ENCODE data around the gene SHISA9. TPM values are rescaled to one million over a fixed set of nuclear protein-coding genes. Genes with fewer than 3 reads are reported as not detected.

The SHISA9 gene
- total RNA-seq, 4 donors from 2014 or later, result 3.6 to 10.8 (median 4.6) TPM

DNA sequence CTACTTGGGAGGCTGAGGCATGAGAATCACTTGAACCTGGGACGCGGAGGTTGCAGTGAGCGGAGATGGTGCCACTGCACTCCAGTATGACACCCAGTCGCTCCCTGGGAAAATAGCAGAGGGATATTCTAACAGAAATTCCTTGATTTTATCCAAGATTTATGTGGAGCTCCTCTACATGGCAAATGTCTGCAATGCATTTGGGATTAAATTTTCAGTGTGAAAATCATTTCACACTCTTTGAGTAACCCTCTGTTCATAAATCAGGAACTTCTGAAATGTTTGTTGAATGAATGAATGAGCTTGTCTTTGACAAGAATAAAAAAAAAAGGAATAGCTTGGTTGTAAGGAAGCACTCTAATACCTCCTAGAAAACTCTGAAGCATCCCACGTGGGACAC is 305.8 kb downstream of the SHISA9 start:
- WGBS, result 88% methylated on average over 5 of the region's 5 CpGs
- no peak overlapping the region for H3K27ac ChIP-seq (replicated peaks in 1 of 4)
- intact Hi-C loops (cut with DNase I), result no loop called here
- H3K9me3 ChIP-seq, result no peaks in the 10 kb centered on the region
- no peak overlapping the region for H3K4me3 ChIP-seq
- no peaks in the 10 kb centered on the region for H3K27me3 ChIP-seq
- no peaks in the 10 kb centered on the region for H3K4me1 ChIP-seq
- TF ChIP-seq POLR2AphosphoS5 (IDR thresholded peaks at IDR 0.05), result no peak
- TF ChIP-seq, protein P1, sequence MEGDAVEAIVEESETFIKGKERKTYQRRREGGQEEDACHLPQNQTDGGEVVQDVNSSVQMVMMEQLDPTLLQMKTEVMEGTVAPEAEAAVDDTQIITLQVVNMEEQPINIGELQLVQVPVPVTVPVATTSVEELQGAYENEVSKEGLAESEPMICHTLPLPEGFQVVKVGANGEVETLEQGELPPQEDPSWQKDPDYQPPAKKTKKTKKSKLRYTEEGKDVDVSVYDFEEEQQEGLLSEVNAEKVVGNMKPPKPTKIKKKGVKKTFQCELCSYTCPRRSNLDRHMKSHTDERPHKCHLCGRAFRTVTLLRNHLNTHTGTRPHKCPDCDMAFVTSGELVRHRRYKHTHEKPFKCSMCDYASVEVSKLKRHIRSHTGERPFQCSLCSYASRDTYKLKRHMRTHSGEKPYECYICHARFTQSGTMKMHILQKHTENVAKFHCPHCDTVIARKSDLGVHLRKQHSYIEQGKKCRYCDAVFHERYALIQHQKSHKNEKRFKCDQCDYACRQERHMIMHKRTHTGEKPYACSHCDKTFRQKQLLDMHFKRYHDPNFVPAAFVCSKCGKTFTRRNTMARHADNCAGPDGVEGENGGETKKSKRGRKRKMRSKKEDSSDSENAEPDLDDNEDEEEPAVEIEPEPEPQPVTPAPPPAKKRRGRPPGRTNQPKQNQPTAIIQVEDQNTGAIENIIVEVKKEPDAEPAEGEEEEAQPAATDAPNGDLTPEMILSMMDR (IDR thresholded peaks at IDR 0.05), result no peak
- TF ChIP-seq POLR2A (IDR thresholded peaks at IDR 0.05; ENCODE audit: low read depth), result no peak
- TF ChIP-seq EP300 (IDR thresholded peaks at IDR 0.05), result no peak
- H3K36me3 ChIP-seq, result no peaks in the 10 kb centered on the region
- no peak for DNase-seq (ENCODE audit: extremely low spot score)

DNA sequence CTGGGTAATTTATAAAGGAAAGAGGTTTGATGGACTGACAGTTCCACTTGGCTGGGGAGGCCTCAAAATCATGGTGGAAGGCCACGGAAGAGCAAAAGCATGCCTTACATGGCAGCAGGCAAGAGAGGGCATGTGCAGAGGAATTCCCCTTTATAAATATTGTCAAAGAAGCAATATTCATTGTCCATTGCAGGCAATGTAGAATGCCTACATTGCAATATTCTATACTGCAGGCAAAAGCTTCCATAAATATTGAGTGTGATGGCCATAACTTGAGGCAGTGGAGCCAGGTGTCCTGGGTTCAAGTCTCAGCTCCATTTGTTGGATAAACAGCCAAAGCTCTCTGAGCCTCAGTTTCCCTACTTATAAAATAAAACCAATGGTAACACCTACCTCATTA is 322.3 kb downstream of the SHISA9 start:
- Histone ChIP-seq H3K4me3 (no peak overlapping the region), H3K27ac (replicated peaks in 1 of 4) (no peak overlapping the region), H3K9me3 (peaks cover 0 to 5% (median 0%) of the 10 kb centered on the region in 4 donors), H3K4me1 (peaks cover 0 to 4% (median 2%) of the 10 kb centered on the region in 4 donors), H3K36me3 (no peaks in the 10 kb centered on the region), H3K27me3 (peaks cover 0 to 12% (median 0%) of the 10 kb centered on the region in 4 donors)
- intact Hi-C loops (cut with DNase I), result no loop called here
- 100% methylated on average over 1 of the region's 1 CpG for WGBS
- no peak for TF ChIP-seq POLR2AphosphoS5 (IDR thresholded peaks at IDR 0.05)
- no peak for TF ChIP-seq EP300 (IDR thresholded peaks at IDR 0.05)
- TF ChIP-seq POLR2A (IDR thresholded peaks at IDR 0.05; ENCODE audit: low read depth), result no peak
- TF ChIP-seq, protein P1 (IDR thresholded peaks at IDR 0.05), result no peak
- DNase-seq (ENCODE audit: extremely low spot score), result no peak

DNA sequence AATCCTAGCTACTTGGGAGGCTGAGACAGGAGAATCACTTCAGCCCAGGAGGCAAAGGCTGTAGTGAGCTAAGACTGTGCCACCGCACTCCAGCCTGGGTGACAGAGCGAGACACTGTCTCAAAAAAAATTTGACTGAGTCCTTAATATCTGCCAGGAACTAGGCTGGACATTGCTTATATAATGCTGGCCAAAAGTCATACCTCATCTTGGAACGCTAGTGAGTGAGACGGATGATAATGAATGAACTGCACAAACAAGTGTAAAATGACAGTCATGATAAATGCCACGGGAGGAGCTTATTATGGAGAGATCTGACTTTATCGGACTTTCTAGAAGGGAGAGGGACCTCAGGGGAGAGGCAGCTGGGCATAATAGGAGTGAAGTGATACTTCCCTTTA is 327.6 kb downstream of the SHISA9 start:
- Histone ChIP-seq H3K9me3 (peaks cover 0 to 5% (median 0%) of the 10 kb centered on the region in 4 donors), H3K4me1 (peaks cover 0 to 33% (median 24%) of the 10 kb centered on the region in 4 donors), H3K4me3 (no peak overlapping the region), H3K36me3 (no peaks in the 10 kb centered on the region), H3K27me3 (peaks cover 0 to 12% (median 0%) of the 10 kb centered on the region in 4 donors), H3K27ac (replicated peaks in 1 of 4) (no peak overlapping the region)
- DNase-seq (ENCODE audit: extremely low spot score), result no peak
- 42% methylated on average over 6 of the region's 6 CpGs for WGBS
- intact Hi-C loops (cut with DNase I), result no loop called here
- TF ChIP-seq, protein P1 (IDR thresholded peaks at IDR 0.05), result no peak
- TF ChIP-seq POLR2AphosphoS5 (IDR thresholded peaks at IDR 0.05), result no peak
- no peak for TF ChIP-seq EP300 (IDR thresholded peaks at IDR 0.05)
- TF ChIP-seq POLR2A (IDR thresholded peaks at IDR 0.05; ENCODE audit: low read depth), result no peak

DNA sequence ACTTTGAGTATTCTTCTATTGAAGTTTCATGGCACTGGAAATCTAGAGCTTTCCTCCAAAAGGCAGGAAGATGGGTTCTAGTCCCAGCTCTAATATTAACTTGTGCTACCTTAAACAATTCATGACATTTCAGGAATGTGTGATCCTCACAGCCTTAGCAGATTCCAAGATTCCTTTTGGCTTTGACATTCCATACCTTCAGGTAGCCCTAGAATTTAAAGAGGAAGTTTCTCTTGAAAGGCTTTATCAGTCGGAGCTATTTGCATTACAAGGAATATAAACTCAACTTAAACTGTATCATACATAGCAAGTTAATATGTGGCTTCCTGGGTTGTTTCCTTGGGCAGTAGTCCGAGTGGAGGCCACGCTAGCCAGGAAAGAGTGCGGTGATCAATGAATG is 330.0 kb downstream of the SHISA9 start:
- Histone ChIP-seq H3K4me1 (peaks cover 0 to 33% (median 24%) of the 10 kb centered on the region in 4 donors), H3K27ac (replicated peaks in 1 of 4) (no peak overlapping the region), H3K36me3 (no peaks in the 10 kb centered on the region), H3K4me3 (no peak overlapping the region), H3K9me3 (peaks cover 0 to 3% (median 0%) of the 10 kb centered on the region in 4 donors), H3K27me3 (peaks cover 0 to 7% (median 0%) of the 10 kb centered on the region in 4 donors)
- TF ChIP-seq POLR2A (IDR thresholded peaks at IDR 0.05; ENCODE audit: low read depth), result no peak
- intact Hi-C loops (cut with DNase I), result no loop called here
- no peak for DNase-seq (ENCODE audit: extremely low spot score)
- WGBS, result 79% methylated on average over 4 of the region's 4 CpGs

DNA sequence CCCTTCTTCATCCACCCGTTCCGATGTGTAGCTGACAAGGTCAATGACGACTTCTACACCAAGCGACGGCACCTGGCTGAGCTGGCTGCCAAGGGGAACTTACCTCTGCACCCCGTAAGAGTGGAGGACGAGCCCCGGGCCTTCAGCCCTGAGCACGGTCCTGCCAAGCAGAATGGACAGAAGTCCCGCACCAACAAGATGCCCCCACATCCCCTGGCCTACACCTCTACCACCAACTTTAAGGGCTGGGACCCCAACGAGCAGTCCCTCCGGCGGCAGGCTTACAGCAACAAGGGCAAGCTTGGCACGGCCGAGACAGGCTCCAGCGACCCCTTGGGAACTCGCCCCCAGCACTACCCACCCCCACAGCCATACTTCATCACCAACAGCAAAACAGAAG is 333.6 kb downstream of the SHISA9 start:
- peaks cover 0 to 3% (median 0%) of the 10 kb centered on the region in 4 donors for H3K27me3 ChIP-seq
- no peak overlapping the region for H3K27ac ChIP-seq (replicated peaks in 1 of 4)
- DNase-seq (ENCODE audit: extremely low spot score), result no peak
- no peaks in the 10 kb centered on the region for H3K9me3 ChIP-seq
- no peak overlapping the region for H3K4me3 ChIP-seq
- H3K36me3 ChIP-seq, result no peaks in the 10 kb centered on the region
- WGBS, result 93% methylated on average over 17 of the region's 17 CpGs
- intact Hi-C loops (cut with DNase I), result no loop called here
- H3K4me1 ChIP-seq, result peaks cover 0 to 15% (median 9%) of the 10 kb centered on the region in 4 donors
- TF ChIP-seq, protein P1 (IDR thresholded peaks at IDR 0.05), result no peak
- TF ChIP-seq EP300 (IDR thresholded peaks at IDR 0.05) (no peak), POLR2AphosphoS5 (IDR thresholded peaks at IDR 0.05) (no peak), POLR2A (IDR thresholded peaks at IDR 0.05; ENCODE audit: low read depth) (no peak)

Measured in esophagus muscularis mucosa (tissue), 4 donors.